ENCODE measurements around the gene MYL7.

The MYL7 gene

DNA sequence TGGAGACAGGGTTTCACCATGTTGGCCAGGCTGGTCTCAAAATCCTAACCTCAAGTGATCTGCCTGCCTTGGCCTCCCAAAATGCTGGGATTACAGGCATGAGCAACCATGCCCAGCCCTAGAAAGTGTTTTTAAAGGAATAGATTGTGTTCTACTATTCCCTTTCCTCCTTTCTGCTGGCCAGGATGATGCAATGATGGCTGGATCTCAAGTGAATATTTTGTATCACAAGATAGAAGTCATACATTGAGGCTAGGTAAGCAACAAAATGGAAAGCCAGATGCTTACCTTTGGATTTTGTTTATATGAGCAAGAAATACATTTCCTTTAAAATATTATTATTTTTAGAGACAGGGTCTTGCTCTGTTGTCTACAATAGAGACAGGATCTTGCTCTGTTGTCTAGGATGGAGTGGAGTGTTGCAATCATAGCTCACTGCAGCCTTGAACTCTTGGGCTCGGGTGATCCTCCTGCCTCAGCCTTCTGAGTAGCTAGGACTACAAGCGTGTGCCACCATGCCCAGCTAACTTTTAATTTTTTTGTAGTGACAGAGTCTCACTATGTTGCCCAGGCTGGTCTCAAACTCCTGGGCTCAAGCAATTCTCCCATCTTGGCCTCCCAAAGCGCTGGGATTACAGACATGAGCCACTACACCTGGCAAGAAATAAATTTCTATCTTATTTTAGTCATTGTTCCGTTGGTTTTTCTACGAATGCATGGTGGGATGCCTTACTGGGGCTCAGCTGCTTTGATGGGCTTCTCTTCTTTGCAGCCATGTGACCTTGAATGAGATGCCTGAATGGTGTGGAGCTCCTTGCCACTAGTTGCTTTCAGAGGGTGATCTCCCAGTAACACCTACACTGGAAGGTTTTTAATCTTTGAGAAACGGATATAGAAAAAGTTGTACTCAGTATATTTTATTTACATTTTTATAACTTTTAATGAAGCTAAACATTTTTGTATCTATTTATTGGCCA lies 42.8 kb downstream of the MYL7 start:
- no peak for DNase-seq

DNA sequence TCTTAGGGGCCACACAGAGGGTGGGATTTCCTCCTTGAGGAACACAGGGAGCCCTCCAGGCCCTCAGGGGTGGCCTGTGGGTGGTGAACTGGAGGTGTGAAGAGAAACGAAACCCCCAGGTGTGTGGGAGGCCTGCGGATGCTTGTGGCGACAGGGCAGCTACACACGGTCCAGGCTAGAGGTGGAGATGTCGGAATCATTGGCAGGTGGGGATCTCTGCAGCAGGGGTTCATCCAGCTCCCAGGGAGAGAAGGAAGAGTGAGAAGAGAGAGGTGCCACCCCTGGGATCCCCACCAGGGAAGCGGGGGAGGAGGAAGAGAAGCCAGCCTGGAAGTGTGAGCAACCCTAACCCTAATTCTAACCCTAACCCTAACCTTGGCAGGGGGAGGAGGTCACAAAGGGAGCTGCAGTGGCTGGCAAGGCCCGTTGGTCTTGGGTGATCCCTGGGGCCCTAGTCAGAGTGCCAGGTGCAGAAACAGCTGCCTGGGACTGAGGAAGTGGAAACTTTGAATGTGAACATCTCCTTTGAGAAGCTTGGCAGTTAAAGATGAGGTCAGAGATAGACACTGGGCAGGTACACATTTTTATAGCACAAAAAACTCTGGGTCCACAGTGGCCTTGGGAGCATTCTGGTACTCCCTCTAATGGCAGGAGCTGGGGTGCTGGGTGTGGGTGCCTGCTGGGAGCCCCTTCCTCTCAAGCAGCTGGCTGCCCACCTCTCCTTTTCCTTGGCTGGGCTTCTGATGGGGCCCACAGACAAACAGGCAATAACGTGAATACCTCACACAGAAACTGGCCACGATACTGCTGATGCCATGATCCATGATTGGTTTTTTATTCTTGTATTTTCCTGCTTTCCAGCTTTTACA lies 43.8 kb downstream of the MYL7 start:
- DNase-seq: no peak

- no peak for DNase-seq
These were observed 44.7 kb downstream of the MYL7 start for GRCh38 chr7:44096326-44096881.

DNA sequence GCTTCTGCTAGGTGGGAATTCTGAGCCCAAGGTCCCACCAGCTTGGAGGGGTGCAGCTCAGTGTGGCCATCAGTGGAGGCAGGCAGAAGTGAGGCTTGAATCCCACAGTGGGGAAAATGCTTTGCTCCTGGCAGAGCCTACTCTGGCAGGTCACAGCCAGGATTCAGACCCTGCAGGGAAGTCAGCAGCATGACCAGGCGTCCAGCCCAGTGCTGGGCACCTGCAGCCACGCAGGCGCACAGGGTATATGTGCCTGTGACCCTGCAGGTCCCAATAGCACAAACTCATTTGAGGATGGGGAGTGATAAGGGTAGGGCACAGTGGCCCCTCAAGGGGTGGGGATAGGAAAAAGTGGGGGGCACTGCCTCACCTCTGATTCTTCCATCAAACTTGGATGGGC lies 45.4 kb downstream of the MYL7 start:
- no peak for DNase-seq

DNA sequence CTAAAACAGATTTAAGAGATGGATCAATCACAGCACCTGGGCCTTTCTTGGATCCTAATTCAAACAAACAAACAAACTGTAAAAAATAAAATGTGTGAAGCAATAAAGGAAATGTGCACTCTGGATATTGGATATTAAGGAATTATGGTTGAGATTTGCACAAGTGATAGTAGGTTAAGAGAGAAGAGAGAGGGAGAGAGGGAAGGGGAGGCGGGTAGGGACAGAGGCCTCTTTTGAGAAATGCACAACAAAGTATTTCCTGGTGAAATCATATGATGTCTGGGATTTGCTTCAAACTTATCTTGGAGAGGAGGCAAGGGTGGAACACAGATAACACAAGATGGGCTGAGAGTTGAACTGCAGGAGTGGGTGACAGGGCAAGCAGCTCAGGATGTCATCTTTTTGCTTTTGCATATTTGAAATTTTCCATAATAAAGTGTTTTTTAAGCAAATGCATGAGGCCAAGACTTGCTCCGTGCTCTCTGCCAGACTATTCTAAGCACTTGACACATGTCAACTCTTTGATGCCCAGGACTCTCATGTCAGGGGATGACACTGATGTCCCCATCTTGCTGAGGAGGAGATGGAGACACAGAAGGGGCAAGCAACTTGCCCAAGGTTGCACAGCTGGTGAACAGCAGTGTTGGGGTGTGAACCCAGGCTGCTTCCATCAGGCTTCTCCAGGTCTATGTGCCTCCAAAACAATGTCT lies 46.1 kb downstream of the MYL7 start:
- DNase-seq: no peak

DNA sequence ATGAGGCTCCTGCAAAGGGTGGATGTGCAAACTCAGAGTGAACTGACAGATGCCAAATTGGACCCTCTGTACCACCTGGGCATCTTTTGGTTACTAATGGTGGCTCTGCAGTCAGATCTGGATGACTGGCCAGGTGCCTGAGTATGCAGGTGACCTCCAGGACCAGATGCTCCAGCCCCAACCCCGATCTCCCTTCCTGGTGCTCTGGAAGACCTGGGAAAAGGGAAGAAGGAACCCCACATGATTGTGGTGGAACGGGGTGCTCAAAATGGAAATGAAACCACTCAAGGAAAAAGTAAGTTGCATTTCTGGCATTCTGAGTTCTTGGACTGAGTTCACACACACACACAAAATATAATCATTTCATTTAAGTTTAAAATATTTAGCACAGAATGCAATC lies 46.8 kb downstream of the MYL7 start:
- no peak for DNase-seq

GRCh38 chr7:44093102-44093641 lies 48.0 kb downstream of the MYL7 start:
- DNase-seq: no peak

All from stimulated activated CD4-positive, alpha-beta T cell treated with anti-CD3 and anti-CD28 coated beads, Interleukin-4, amount 100 ng/mL, for 4 hours (primary cell).